IPS DF 6.9 (cell line): ENCODE measurements around the gene CAND1.

Source experiments
- DNase-seq: peaks from one replicate; pipeline ENCODE4 v3.0.0-alpha.2; 2013; ENCODE audit warnings: low read depth, low spot score
- H3K27ac ChIP-seq: one replicate; pipeline ENCODE4 v1.5.1; 2013; ENCODE audit warnings: low read length, control low read depth
- H3K27me3 ChIP-seq: 2 replicates; pipeline ENCODE4 v1.6.1; 2013; ENCODE audit warnings: mild to moderate bottlenecking, low read length; ENCODE audit not compliant: control insufficient read depth, insufficient read depth
- H3K36me3 ChIP-seq: 2 replicates; pipeline ENCODE4 v1.6.1; 2013; ENCODE audit warnings: low read length; ENCODE audit not compliant: control insufficient read depth, insufficient read depth
- H3K4me1 ChIP-seq: 2 replicates; pipeline ENCODE4 v1.6.1; 2013; ENCODE audit warnings: low read length; ENCODE audit not compliant: control insufficient read depth, insufficient read depth
- H3K4me3 ChIP-seq: 2 replicates; pipeline ENCODE4 v1.5.1; 2013; ENCODE audit warnings: mild to moderate bottlenecking, low read length
- H3K9me3 ChIP-seq: 2 replicates; pipeline ENCODE4 v1.6.1; 2013; ENCODE audit warnings: low read length, inconsistent platforms; ENCODE audit not compliant: control insufficient read depth, insufficient read depth
- WGBS: extraction: QIAGEN DNeasy Blood & Tissue Kit; methylation state at CpG from one replicate; pipeline ENCODE4 v1.1.7; 2013; ENCODE audit warnings: mixed read lengths, missing lambda C conversion rate; ENCODE audit not compliant: insufficient read length, insufficient coverage; 5-methylcytosine and 5-hydroxymethylcytosine counted together

The CAND1 gene

GRCh38 chr12:67254372-67255026, 14.7 kb upstream of the CAND1 start:
- no peaks in the 10 kb centered on the region for H3K27me3 ChIP-seq
- no CpG with 5 or more reads among the region's 12 CpGs for WGBS
- DNase-seq: no peak
- H3K9me3 ChIP-seq: no peaks in the 10 kb centered on the region
- H3K36me3 ChIP-seq: no peaks in the 10 kb centered on the region
- no peak overlapping the region for H3K27ac ChIP-seq
- no peaks in the 10 kb centered on the region for H3K4me1 ChIP-seq
- no peak overlapping the region for H3K4me3 ChIP-seq

DNA sequence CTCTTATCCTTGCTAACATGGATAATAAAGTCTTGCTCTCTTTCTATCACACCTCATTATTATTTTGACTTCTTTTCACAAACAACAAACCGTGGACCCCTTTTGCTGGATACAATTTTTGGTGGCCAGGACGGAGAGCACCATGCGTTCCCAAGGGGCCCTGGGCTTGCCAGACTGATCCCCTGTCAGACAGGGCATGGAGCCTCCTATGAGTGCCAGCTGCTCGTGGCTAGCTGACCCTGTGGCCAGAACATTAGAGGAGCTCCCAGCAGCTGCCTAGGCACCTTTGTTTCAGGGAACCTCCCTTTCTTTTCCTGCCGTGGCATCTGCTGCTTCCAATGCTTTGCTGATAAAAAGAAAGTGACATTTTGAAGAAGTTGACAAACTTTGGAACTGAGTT, 12.5 kb upstream of the CAND1 start:
- H3K36me3 ChIP-seq: no peaks in the 10 kb centered on the region
- no peaks in the 10 kb centered on the region for H3K4me1 ChIP-seq
- DNase-seq: no peak
- WGBS: no CpG with 5 or more reads among the region's 5 CpGs
- H3K27ac ChIP-seq: no peak overlapping the region
- no peak overlapping the region for H3K4me3 ChIP-seq
- no peaks in the 10 kb centered on the region for H3K9me3 ChIP-seq
- no peaks in the 10 kb centered on the region for H3K27me3 ChIP-seq

DNA sequence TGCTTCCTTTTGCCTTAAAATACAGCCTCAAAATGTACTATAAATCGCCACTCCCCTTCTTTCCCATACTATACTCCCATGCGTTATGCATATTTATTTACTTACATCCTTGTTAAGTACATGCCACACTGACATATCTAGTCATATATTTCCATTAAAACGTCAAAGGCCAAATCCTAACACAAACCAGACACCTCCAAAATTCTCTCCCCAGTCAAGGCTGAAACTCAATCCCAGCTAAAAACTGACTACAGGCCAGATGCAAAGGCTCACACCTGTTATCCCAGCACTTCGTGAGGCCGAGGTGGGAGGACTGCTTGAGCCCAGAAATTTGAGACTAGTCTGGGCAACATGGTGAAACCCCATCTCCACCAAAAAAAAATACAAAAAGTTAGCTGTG, 5.7 kb upstream of the CAND1 start:
- Histone ChIP-seq H3K9me3 (no peaks in the 10 kb centered on the region), H3K36me3 (no peaks in the 10 kb centered on the region), H3K27me3 (no peaks in the 10 kb centered on the region; the same call in 1 of the 2 replicates), H3K27ac (no peak overlapping the region), H3K4me1 (no peaks in the 10 kb centered on the region), H3K4me3 (no peak overlapping the region)
- DNase-seq: no peak
- WGBS: 100% methylated on average over 2 of the region's 5 CpGs

GRCh38 chr12:67268335-67268895, 743 bp upstream of the CAND1 start:
- DNase-seq: peak; percentile 97
- no peaks in the 10 kb centered on the region for H3K36me3 ChIP-seq
- H3K27ac ChIP-seq: no peak overlapping the region
- no peaks in the 10 kb centered on the region for H3K9me3 ChIP-seq
- H3K4me1 ChIP-seq: no peaks in the 10 kb centered on the region
- no CpG with 5 or more reads among the region's 19 CpGs for WGBS
- no peaks in the 10 kb centered on the region; the same call in 1 of the 2 replicates for H3K27me3 ChIP-seq
- peak overlapping the region; percentile 95; the same call in 1 of the 2 replicates for H3K4me3 ChIP-seq

DNA sequence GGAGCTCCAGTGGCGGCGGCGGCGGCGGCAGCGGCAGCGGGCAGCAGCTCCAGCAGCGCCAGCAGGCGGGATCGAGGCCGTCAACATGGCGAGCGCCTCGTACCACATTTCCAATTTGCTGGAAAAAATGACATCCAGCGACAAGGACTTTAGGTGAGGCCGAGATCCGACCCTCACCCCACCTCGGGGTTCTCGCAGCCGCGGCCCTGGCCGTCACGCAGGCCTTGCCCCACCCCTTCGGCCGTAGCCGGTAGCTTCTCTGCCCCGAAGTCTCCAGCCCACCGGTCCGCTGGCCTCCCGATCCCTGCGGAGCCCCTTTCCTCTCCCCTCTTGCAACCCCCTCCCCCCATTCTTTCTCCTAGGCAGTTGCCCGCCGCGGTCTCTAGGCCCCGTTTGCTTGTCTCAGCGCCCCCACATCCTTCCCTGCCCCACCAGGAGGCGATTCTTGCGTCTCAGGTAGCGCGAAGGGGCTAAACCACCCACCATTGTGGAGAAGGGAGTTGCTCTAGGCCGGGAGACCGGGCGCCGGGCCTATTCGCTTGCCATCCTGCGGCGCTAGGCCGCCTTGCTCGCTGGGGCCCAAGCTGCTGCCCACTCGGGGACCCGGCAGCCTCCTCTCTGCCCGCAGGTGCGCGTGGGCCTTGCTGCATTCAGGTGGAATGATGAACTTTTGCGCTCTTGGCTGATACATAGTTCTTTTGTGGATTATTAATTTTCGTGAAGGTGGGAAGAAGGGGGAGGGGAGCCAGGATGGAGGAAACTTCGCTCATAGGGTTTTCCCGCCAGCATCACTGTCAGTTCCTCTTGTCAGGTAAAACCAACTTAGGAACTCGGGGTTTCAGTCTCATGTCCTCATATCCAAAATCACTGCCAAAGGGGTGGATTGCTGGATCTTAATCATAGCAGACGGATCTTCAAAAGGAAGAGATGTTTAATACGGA, 745 bp downstream of the CAND1 start:
- H3K27me3 ChIP-seq: no peaks in the 10 kb centered on the region
- no peaks in the 10 kb centered on the region for H3K9me3 ChIP-seq
- H3K4me1 ChIP-seq: no peaks in the 10 kb centered on the region
- DNase-seq: no peak
- peak overlapping the region; percentile 95 for H3K4me3 ChIP-seq
- no peak overlapping the region for H3K27ac ChIP-seq
- WGBS: no CpG with 5 or more reads among the region's 61 CpGs
- H3K36me3 ChIP-seq: no peaks in the 10 kb centered on the region

GRCh38 chr12:67270622-67271021, 1.5 kb downstream of the CAND1 start:
- Histone ChIP-seq H3K36me3 (no peaks in the 10 kb centered on the region), H3K9me3 (no peaks in the 10 kb centered on the region), H3K4me3 (peak overlapping the region; percentile 95; the same call in 1 of the 2 replicates), H3K4me1 (peaks cover 1% of the 10 kb centered on the region; the same call in 1 of the 2 replicates), H3K27ac (no peak overlapping the region), H3K27me3 (no peaks in the 10 kb centered on the region)
- WGBS: no CpG with 5 or more reads among the region's 6 CpGs
- DNase-seq: no peak

- H3K4me3 ChIP-seq: no peak overlapping the region
- H3K27me3 ChIP-seq: no peaks in the 10 kb centered on the region
- no CpG with 5 or more reads among the region's 1 CpG for WGBS
- H3K36me3 ChIP-seq: no peaks in the 10 kb centered on the region
- peaks cover 1% of the 10 kb centered on the region; the same call in 1 of the 2 replicates for H3K4me1 ChIP-seq
- DNase-seq: no peak
- H3K27ac ChIP-seq: no peak overlapping the region
- no peaks in the 10 kb centered on the region for H3K9me3 ChIP-seq
These were observed 2.8 kb downstream of the CAND1 start for GRCh38 chr12:67271976-67272375.

- no peak for DNase-seq
These were observed 5.0 kb downstream of the CAND1 start for GRCh38 chr12:67274186-67274585.

GRCh38 chr12:67275380-67275913, 6.3 kb downstream of the CAND1 start:
- peaks cover 1% of the 10 kb centered on the region; the same call in 1 of the 2 replicates for H3K4me1 ChIP-seq
- H3K36me3 ChIP-seq: no peaks in the 10 kb centered on the region
- no peaks in the 10 kb centered on the region for H3K9me3 ChIP-seq
- H3K4me3 ChIP-seq: no peak overlapping the region
- H3K27me3 ChIP-seq: no peaks in the 10 kb centered on the region
- no peak for DNase-seq
- no peak overlapping the region for H3K27ac ChIP-seq
- no CpG with 5 or more reads among the region's 6 CpGs for WGBS

More at GRCh38 chr12:67274186-67274585, 5.0 kb downstream of the CAND1 start:
- Histone ChIP-seq H3K4me1 (peaks cover 1% of the 10 kb centered on the region; the same call in 1 of the 2 replicates), H3K27me3 (no peaks in the 10 kb centered on the region), H3K9me3 (no peaks in the 10 kb centered on the region), H3K36me3 (no peaks in the 10 kb centered on the region), H3K27ac (no peak overlapping the region), H3K4me3 (no peak overlapping the region)
- WGBS: no CpG with 5 or more reads among the region's 3 CpGs

DNA sequence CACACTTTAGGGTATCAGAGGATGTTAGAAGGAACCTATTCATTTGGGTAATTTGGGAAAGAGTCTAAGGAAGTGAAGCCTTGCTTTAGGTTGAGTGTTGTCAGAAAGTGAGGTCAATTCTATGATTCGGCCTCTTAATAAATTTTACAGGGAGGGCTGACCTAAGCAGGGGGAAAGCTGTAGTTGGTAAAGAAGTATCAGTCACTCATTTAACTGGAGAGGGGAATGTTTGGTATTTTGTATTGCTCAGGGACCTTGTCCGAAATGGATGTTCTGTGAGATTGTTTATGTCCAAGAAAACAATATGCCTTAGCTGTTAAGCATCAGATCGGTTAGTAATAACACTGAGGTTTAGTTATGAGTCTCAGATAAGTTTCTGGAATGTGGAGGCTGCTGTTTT, 7.3 kb downstream of the CAND1 start:
- no peaks in the 10 kb centered on the region for H3K36me3 ChIP-seq
- no peak overlapping the region for H3K4me3 ChIP-seq
- DNase-seq: no peak
- H3K4me1 ChIP-seq: peaks cover 1% of the 10 kb centered on the region; the same call in 1 of the 2 replicates
- H3K27me3 ChIP-seq: no peaks in the 10 kb centered on the region
- H3K9me3 ChIP-seq: no peaks in the 10 kb centered on the region
- WGBS: no CpG with 5 or more reads among the region's 3 CpGs
- H3K27ac ChIP-seq: no peak overlapping the region
